Fibroblast of the aortic adventitia (primary cell): ENCODE measurements around the gene PARP8. TPM values are rescaled to one million over a fixed set of nuclear protein-coding genes. Genes with fewer than 3 reads are reported as not detected.

ENCODE experiments used
- DNase-seq: peaks from one replicate; pipeline ENCODE4 v3.0.0-alpha.2; 2010; ENCODE audit warnings: low read depth
- H3K4me3 ChIP-seq: 2 replicates; pipeline ENCODE4 v1.5.1; 2011; ENCODE audit warnings: low read depth, mild to moderate bottlenecking, control low read depth, low read length, moderate library complexity
- total RNA-seq: library from RNA; depleted of rRNA; stranded (reverse); fragments of >200 nt; gene quantifications from 2 replicates; pipeline ENCODE4 v1.2.3, GENCODE V29; 2012; ENCODE audit warnings: low replicate concordance
- TF ChIP-seq, protein P1 (sequence below): IDR thresholded peaks from 2 replicates; pipeline ENCODE4 v1.5.1; 2011; ENCODE audit warnings: mild to moderate bottlenecking, low read length, control low read depth, inconsistent platforms; ENCODE audit not compliant: insufficient read depth

Gene PARP8
- total RNA-seq, 1 donor: 20.1 TPM

DNA sequence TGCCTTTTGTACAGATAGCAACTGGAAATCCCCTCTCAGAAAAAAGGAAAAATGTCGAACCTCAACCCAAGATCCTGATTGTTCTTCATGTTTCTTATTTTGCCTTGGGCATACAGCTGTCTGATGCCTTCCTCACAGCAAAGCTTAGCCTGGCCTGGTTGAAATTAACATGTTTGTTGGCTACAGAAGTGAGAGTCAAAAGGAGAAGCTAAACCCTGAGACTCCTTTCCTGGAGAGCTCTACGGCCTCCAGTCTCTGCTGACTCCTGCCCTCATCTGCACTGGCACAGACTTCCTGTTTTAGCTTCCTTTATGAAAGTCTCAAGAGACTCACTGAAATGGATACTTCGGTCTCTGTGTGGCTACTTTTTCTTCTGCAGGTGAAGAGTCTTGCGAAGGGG, 186.7 kb downstream of the PARP8 start:
- DNase-seq: no peak

DNA sequence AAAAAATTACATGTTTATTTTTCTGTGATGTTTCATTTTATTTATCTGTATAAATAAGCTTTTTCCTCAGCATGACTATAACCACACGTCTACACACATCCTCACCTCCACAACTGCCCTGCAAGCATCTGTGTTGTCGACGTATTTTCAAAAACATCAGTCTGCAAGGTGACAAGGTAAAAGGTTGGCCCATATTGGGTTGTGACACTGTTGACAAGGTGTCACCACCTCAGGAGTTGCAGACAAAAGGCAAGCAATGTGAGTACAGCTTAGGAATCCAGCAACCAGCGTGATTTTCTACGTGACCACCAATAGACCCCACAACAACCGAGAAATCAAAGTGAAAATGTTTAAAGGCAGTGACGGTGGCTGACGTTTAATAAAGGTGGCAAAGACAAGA, 187.6 kb downstream of the PARP8 start:
- no peak overlapping the region for H3K4me3 ChIP-seq
- no peak for DNase-seq
- TF ChIP-seq, protein P1, sequence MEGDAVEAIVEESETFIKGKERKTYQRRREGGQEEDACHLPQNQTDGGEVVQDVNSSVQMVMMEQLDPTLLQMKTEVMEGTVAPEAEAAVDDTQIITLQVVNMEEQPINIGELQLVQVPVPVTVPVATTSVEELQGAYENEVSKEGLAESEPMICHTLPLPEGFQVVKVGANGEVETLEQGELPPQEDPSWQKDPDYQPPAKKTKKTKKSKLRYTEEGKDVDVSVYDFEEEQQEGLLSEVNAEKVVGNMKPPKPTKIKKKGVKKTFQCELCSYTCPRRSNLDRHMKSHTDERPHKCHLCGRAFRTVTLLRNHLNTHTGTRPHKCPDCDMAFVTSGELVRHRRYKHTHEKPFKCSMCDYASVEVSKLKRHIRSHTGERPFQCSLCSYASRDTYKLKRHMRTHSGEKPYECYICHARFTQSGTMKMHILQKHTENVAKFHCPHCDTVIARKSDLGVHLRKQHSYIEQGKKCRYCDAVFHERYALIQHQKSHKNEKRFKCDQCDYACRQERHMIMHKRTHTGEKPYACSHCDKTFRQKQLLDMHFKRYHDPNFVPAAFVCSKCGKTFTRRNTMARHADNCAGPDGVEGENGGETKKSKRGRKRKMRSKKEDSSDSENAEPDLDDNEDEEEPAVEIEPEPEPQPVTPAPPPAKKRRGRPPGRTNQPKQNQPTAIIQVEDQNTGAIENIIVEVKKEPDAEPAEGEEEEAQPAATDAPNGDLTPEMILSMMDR: no peak

More for the DNA sequence above, 186.7 kb downstream of the PARP8 start:
- H3K4me3 ChIP-seq: no peak overlapping the region
- TF ChIP-seq, protein P1: no peak

DNA sequence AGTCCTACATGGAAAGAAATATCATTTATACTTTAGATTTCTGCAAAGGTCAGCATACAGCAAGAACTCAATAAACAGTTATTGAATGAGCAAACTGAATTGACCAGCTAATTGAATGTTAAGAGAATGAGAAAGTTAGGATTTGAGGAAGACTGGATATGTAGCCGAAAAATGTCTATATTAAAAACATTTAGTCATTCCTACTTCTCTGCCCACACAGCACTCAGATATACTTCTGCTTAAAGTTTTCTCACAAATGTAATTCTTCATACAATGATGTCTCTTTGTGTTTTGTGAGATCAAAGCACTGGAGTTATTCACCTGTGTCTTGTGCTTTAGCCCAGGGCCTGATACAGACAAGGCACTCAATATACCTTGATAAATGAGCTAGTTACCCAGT, 188.6 kb downstream of the PARP8 start:
- no peak overlapping the region for H3K4me3 ChIP-seq
- no peak for DNase-seq
- TF ChIP-seq, protein P1: no peak

DNA sequence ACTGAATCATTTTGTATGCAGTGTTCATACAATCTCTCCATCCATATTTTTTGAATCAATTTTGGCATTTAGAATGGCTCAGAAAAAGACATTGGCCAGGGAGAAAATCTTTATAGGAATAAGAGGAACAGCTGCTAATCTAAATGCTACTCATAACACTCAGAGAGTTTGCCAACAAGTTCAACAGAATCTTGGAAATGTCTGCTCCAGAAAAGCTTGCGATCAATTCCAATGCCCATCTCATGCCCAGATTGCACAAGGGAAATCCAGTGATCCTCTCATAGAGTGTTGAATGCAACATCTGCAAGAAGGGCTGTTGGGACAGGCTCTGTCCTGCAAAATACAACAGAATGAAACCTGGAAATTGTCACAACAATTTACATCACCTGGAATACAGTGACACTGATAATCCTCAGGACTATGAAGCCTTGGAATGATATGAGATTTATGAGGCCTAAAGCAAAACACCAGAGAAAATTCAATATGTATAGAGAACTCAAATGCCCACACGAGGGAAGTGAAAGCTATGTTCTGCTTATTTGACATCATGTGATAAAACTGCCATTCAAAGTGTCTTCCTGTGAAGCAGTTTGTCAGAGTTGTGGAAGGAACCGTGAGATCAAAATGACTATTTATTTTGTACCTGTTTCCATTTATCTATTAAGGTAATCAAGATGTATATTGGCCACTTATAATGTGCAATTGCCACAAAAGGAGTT, 190.1 kb downstream of the PARP8 start:
- no peak for DNase-seq
- no peak overlapping the region for H3K4me3 ChIP-seq
- TF ChIP-seq, protein P1: no peak

DNA sequence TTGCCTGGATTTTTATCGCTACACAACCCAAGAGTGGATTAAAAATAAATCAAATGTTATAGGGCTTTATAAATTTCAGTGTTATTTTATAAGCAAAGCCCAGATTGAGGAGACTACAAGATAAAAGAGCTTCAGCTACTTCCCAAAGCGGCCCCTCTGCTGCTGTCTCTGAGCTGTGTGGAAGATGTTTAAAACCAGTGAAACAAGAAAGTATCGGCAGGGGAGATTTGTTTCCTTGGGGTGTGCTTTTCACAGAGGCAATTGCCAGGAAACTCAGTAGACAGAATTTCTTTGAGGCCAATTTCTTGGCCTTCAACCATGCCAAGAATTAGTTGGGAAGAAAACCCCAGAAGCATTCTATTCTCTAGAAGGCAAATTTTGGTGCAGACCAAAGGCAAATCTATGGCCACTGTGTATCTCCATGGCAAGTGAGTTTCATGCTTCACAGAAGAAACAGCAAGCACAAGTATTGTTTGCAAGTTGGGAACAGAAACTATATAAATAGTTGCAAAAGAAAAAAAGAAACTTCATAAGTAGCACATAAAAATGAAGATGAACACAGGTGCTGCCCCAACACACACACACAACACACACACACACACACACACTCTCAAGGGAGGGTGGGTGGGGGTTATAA, 197.2 kb downstream of the PARP8 start:
- DNase-seq: no peak
- H3K4me3 ChIP-seq: no peak overlapping the region
- TF ChIP-seq, protein P1: no peak

DNA sequence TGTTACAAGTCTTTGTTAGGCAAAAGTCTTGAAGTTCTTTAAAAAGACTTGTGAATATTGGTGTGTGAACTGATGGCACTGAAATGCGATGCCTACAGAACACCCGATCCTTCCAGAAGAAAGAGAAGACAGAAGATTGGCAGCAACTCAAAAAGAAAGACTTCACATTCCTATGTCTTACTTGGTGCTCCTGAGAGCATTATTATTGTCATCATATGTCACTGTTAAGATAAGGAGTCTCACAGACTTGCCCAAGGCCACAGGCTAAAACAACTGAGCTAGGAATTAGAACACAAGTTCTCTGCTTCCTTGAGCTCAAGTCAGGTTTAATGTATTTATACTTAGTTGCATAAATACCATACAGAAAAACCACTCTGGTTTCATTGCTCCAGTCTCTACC, 198.0 kb downstream of the PARP8 start:
- DNase-seq: no peak
- TF ChIP-seq, protein P1: no peak
- no peak overlapping the region for H3K4me3 ChIP-seq
